ENCODE data around the gene COX6A1. TPM values are rescaled to one million over a fixed set of nuclear protein-coding genes. Genes with fewer than 3 reads are reported as not detected.

The COX6A1 gene
- total RNA-seq, 1 donor from 2014 or later, result 889 TPM

- DNase-seq (ENCODE audit: low read depth), result no peak
- H3K4me3 ChIP-seq (ENCODE audit: low read depth, low read length), result peak overlapping the region; percentile 21
- no peak for TF ChIP-seq CTCF (conservative IDR thresholded peaks at IDR 0.05; ENCODE audit: low read depth, low read length)
Observed at GRCh38 chr12:120474616-120474960, 36.7 kb downstream of the COX6A1 start.

- no peak for DNase-seq (ENCODE audit: low read depth)
- TF ChIP-seq CTCF (conservative IDR thresholded peaks at IDR 0.05; ENCODE audit: low read depth, low read length), result no peak
Observed at GRCh38 chr12:120475643-120476042, 37.7 kb downstream of the COX6A1 start.

GRCh38 chr12:120479458-120479857, 41.5 kb downstream of the COX6A1 start:
- no peak for DNase-seq (ENCODE audit: low read depth)
- no peak for TF ChIP-seq CTCF (conservative IDR thresholded peaks at IDR 0.05; ENCODE audit: low read depth, low read length)
- no peak overlapping the region for H3K4me3 ChIP-seq (ENCODE audit: low read depth, low read length)

More at GRCh38 chr12:120475643-120476042, 37.7 kb downstream of the COX6A1 start:
- H3K4me3 ChIP-seq (ENCODE audit: low read depth, low read length), result no peak overlapping the region

- no peak for TF ChIP-seq CTCF (conservative IDR thresholded peaks at IDR 0.05; ENCODE audit: low read depth, low read length)
- no peak for DNase-seq (ENCODE audit: low read depth)
- no peak overlapping the region for H3K4me3 ChIP-seq (ENCODE audit: low read depth, low read length)
Observed at GRCh38 chr12:120480211-120480610, 42.3 kb downstream of the COX6A1 start.

GRCh38 chr12:120481022-120481767, 43.3 kb downstream of the COX6A1 start:
- H3K4me3 ChIP-seq (ENCODE audit: low read depth, low read length), result no peak overlapping the region
- DNase-seq (ENCODE audit: low read depth), result no peak
- no peak for TF ChIP-seq CTCF (conservative IDR thresholded peaks at IDR 0.05; ENCODE audit: low read depth, low read length)

- TF ChIP-seq CTCF (conservative IDR thresholded peaks at IDR 0.05; ENCODE audit: low read depth, low read length), result no peak
- DNase-seq (ENCODE audit: low read depth), result no peak
- H3K4me3 ChIP-seq (ENCODE audit: low read depth, low read length), result no peak overlapping the region
Observed at GRCh38 chr12:120483621-120484020, 45.7 kb downstream of the COX6A1 start.

Measured in epithelial cell of proximal tubule (primary cell).